Adipose tissue (tissue), 3 donors: ENCODE results near the gene TNFAIP1. TPM values are rescaled to one million over a fixed set of nuclear protein-coding genes. Genes with fewer than 3 reads are reported as not detected.
A peak's percentile ranks its signal among the peaks of the same experiment; 100 is the strongest.
"Not testable (repeated sequence)": the region's sequence is repeated elsewhere in the genome, so short reads cannot be mapped to it uniquely, and the experiment has no call there.

Experiments
- H3K27ac ChIP-seq: one replicate; pipeline ENCODE4 v1.5.1; 2013; ENCODE audit warnings: low read depth, low read length
- WGBS, 3 donors: extraction: QIAGEN DNeasy Blood & Tissue Kit; methylation state at CpG; one replicate each; pipeline ENCODE4 v1.1.7; 2013; 5-methylcytosine and 5-hydroxymethylcytosine counted together
- polyA plus RNA-seq, 3 donors: library from polyadenylated mRNA; stranded (reverse); fragments of 200-250 nt; gene quantifications; one replicate each; pipeline ENCODE4 v1.2.3, GENCODE V29; 2013
- donor health status: healthy with polysubstance abuse.
- donor health status: Bipolar disorder and iron deficiency.
- donor health status: healthy.

Gene TNFAIP1
- polyA plus RNA-seq: 10 to 100 TPM; 18.1 to 38.0 (median 22.9) TPM

- WGBS, 3 donors: 0 to 1% (median 1%) methylated on average over 62 of the region's 62 CpGs
- H3K27ac ChIP-seq: peak within 1 kb of the TSS; percentile 83
Measured at GRCh38 chr17:28335201-28335958, at the start of gene TNFAIP1, which contains the start of gene IFT20. Gene TNFAIP1, plus strand, starts transcription at chr17:28335761. Its CDS starts 3,761 bp downstream, at chr17:28339522. Gene IFT20, minus strand, starts transcription at chr17:28335472. Its CDS starts 3,487 bp downstream, at chr17:28331985.

GRCh38 chr17:28285965-28286364, 49.6 kb upstream of the TNFAIP1 start:
- no peak overlapping the region for H3K27ac ChIP-seq
- 50 to 74% (median 70%) methylated on average over 2 of the region's 2 CpGs for WGBS, 3 donors

- H3K27ac ChIP-seq: no peak overlapping the region
- 22 to 74% (median 66%) methylated on average over 2 of the region's 2 CpGs for WGBS, 3 donors
Measured at GRCh38 chr17:28290703-28291102, 44.9 kb upstream of the TNFAIP1 start.

GRCh38 chr17:28291780-28292330, 43.7 kb upstream of the TNFAIP1 start:
- H3K27ac ChIP-seq: no peak overlapping the region
- 19 to 85% (median 80%) methylated on average over 1 of the region's 1 CpG for WGBS, 3 donors

- WGBS, 3 donors: 76 to 83% (median 82%) methylated on average over 12 of the region's 12 CpGs
- H3K27ac ChIP-seq: not testable (repeated sequence)
Measured at GRCh38 chr17:28292878-28293277, 42.7 kb upstream of the TNFAIP1 start.

GRCh38 chr17:28293994-28294393, 41.6 kb upstream of the TNFAIP1 start:
- no peak overlapping the region for H3K27ac ChIP-seq
- 54 to 100% (median 66%) methylated on average over 6 of the region's 6 CpGs for WGBS, 3 donors

- 46 to 74% (median 68%) methylated on average over 3 of the region's 3 CpGs for whole genome bisulfite sequencing, 3 donors
- H3K27ac ChIP-seq: no peak overlapping the region
Measured at GRCh38 chr17:28295677-28296578, 39.6 kb upstream of the TNFAIP1 start.

- H3K27ac ChIP-seq: no peak overlapping the region
- WGBS, 3 donors: 52 to 86% (median 80%) methylated on average over 3 of the region's 3 CpGs
Measured at GRCh38 chr17:28298449-28298848, 37.1 kb upstream of the TNFAIP1 start.

GRCh38 chr17:28306954-28307401, 28.6 kb upstream of the TNFAIP1 start:
- 28 to 56% (median 33%) methylated on average over 36 to 38 of the region's 38 CpGs for WGBS, 3 donors

GRCh38 chr17:28313841-28314240, 21.7 kb upstream of the TNFAIP1 start:
- 61 to 85% (median 84%) methylated on average over 2 of the region's 2 CpGs for WGBS, 3 donors
- H3K27ac ChIP-seq: no peak overlapping the region

More at GRCh38 chr17:28306954-28307401, 28.6 kb upstream of the TNFAIP1 start:
- H3K27ac ChIP-seq: no peak overlapping the region

GRCh38 chr17:28315846-28316705, 19.5 kb upstream of the TNFAIP1 start:
- WGBS, 3 donors: 90 to 96% (median 94%) methylated on average over 4 of the region's 4 CpGs

GRCh38 chr17:28317099-28317965, 18.2 kb upstream of the TNFAIP1 start:
- no peak overlapping the region for H3K27ac ChIP-seq
- 74 to 88% (median 87%) methylated on average over 21 of the region's 21 CpGs for WGBS, 3 donors

More at GRCh38 chr17:28315846-28316705, 19.5 kb upstream of the TNFAIP1 start:
- H3K27ac ChIP-seq: no peak overlapping the region

GRCh38 chr17:28317966-28318758, 17.4 kb upstream of the TNFAIP1 start:
- no peak overlapping the region for H3K27ac ChIP-seq

GRCh38 chr17:28318759-28319597, 16.6 kb upstream of the TNFAIP1 start, which contains the start of gene TMEM97:
Gene TMEM97, plus strand, starts transcription at chr17:28319200. Its CDS starts 40 bp downstream, at chr17:28319240.
- no peak within 1 kb of the TSS for H3K27ac ChIP-seq
- WGBS, 3 donors: 0 to 1% (median 0%) methylated on average over 70 to 72 of the region's 72 CpGs

More at GRCh38 chr17:28317966-28318758, 17.4 kb upstream of the TNFAIP1 start:
- WGBS, 3 donors: 7 to 14% (median 13%) methylated on average over 40 of the region's 40 CpGs

- WGBS, 3 donors: 4 to 6% (median 5%) methylated on average over 7 of the region's 7 CpGs
- no peak overlapping the region for H3K27ac ChIP-seq
Measured at GRCh38 chr17:28319598-28319935, 16.0 kb upstream of the TNFAIP1 start.
